BLaER1 treated with 17β-estradiol and CSF1 and Interleukin-3, amounts not matched to agents 10 nM and 100 nM (cell line): ENCODE data around the gene RPL23.
A peak's percentile ranks its signal among the peaks of the same experiment; 100 is the strongest.

Source experiments
- H3K27ac ChIP-seq, 11 experiments: shearing (Covaris generic); formaldehyde crosslinking; 2 replicates each; pipeline ENCODE4 v1.8.1; 2022
- H3K27me3 ChIP-seq, 11 experiments: shearing (Covaris generic); formaldehyde crosslinking; 2 replicates each; pipeline ENCODE4 v1.8.1; 2022
- H3K36me3 ChIP-seq, 11 experiments: shearing (Covaris generic); formaldehyde crosslinking; 2 replicates each; pipeline ENCODE4 v1.8.1; 2022
- H3K4me1 ChIP-seq, 10 experiments: shearing (Covaris generic); formaldehyde crosslinking; 2 replicates each; pipeline ENCODE4 v1.8.1; 2022
- H3K4me2 ChIP-seq, 11 experiments: shearing (Covaris generic); formaldehyde crosslinking; 2 replicates each; pipeline ENCODE4 v1.8.1; 2022
- H3K4me3 ChIP-seq, 10 experiments: shearing (Covaris generic); formaldehyde crosslinking; 2 replicates each; pipeline ENCODE4 v1.8.1; 2022
- H3K9ac ChIP-seq, 11 experiments: shearing (Covaris generic); formaldehyde crosslinking; 2 replicates each; pipeline ENCODE4 v1.8.1; 2022
- H3K9me3 ChIP-seq, 11 experiments: shearing (Covaris generic); formaldehyde crosslinking; replicated peaks in 1 of 11; 2 replicates each; pipeline ENCODE4 v1.8.1; 2022
- H4K20me1 ChIP-seq, 11 experiments: shearing (Covaris generic); formaldehyde crosslinking; 2 replicates each; pipeline ENCODE4 v1.8.1; 2022
- Cebpa-rat ChIP-seq, 11 experiments: shearing (Covaris generic); IDR thresholded peaks; 2 replicates each; pipeline ENCODE4 v1.8.1; 2022

Gene RPL23

GRCh38 chr17:38809828-38810227 lies 43.7 kb downstream of the RPL23 start:
- no peak overlapping the region for H3K9ac ChIP-seq
- H3K4me2 ChIP-seq, result no peak overlapping the region
- H3K9me3 ChIP-seq, result no peaks in the 10 kb centered on the region
- H3K36me3 ChIP-seq, result peaks cover 88 to 100% (median 100%) of the 10 kb centered on the region in 11 experiments
- H3K27me3 ChIP-seq, result no peaks in the 10 kb centered on the region
- H4K20me1 ChIP-seq, result peaks cover 0 to 14% (median 0%) of the 10 kb centered on the region in 11 experiments; a peak in 7 of 22 replicates
- H3K4me1 ChIP-seq, result peaks cover 0 to 20% (median 16%) of the 10 kb centered on the region in 10 experiments; a peak in 15 of 20 replicates
- no peak for TF ChIP-seq Cebpa-rat (IDR thresholded peaks at IDR 0.05)
- H3K4me3 ChIP-seq, result no peak overlapping the region
- no peak overlapping the region for H3K27ac ChIP-seq

DNA sequence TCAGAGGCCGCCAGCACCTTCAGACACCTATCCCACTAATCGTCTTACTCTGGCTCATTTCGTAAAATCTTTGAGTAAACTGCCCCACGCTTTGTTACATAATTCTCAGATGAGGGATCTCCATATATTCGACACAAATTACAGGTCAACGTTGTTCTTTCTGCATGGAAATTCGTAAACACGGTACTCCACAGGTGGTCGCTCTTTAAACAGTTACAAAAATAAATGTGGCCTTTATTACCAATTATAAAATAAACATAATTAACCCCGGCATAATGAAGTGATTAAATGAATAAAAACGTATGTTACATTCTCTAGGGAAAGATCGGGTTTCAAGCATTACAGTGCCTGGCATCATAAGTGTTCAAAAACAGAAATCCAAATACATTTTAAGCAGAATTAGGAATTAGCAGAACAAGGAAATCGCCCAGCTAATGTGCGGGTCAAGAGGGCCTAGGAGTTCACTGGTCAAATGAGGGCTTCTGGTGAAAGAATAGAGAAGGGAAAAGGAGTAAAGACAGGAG lies 53.2 kb downstream of the RPL23 start:
- H3K9me3 ChIP-seq, result no peaks in the 10 kb centered on the region

GRCh38 chr17:38799501-38800236 lies 53.9 kb downstream of the RPL23 start, which contains the start of gene PIP4K2B:
PIP4K2B (minus strand) TSS chr17:38799556; CDS start chr17:38799424, 132 bp downstream.
- Histone ChIP-seq H3K9me3 (no peaks in the 10 kb centered on the region), H3K4me2 (peak within 1 kb of the TSS; percentile 88 to 99 (median 97)), H3K9ac (peak within 1 kb of the TSS; percentile 92 to 100 (median 98)), H3K27ac (peak within 1 kb of the TSS; percentile 88 to 100 (median 99)), H3K4me1 (peaks cover 52 to 67% (median 58%) of the 10 kb centered on the region in 10 experiments), H3K27me3 (no peaks in the 10 kb centered on the region), H3K4me3 (peak within 1 kb of the TSS; percentile 65 to 88 (median 85)), H3K36me3 (peaks cover 42 to 70% (median 57%) of the 10 kb centered on the region in 11 experiments), H4K20me1 (peaks cover 18 to 63% (median 34%) of the 10 kb centered on the region in 11 experiments; a peak in 19 of 22 replicates)
- no peak for TF ChIP-seq Cebpa-rat (IDR thresholded peaks at IDR 0.05)

More for the DNA sequence above, 53.2 kb downstream of the RPL23 start:
- H3K36me3 ChIP-seq, result peaks cover 46 to 72% (median 58%) of the 10 kb centered on the region in 11 experiments
- H3K4me2 ChIP-seq, result peak overlapping the region; percentile 64 to 90 (median 78)
- H3K27ac ChIP-seq, result peak overlapping the region in 10 of 11 experiments; percentile 88 to 100 (median 98); a peak in 17 of 22 replicates
- no peak for TF ChIP-seq Cebpa-rat (IDR thresholded peaks at IDR 0.05)
- H3K27me3 ChIP-seq, result no peaks in the 10 kb centered on the region
- H3K4me1 ChIP-seq, result peaks cover 52 to 71% (median 60%) of the 10 kb centered on the region in 10 experiments
- H3K9ac ChIP-seq, result peak overlapping the region; percentile 92 to 100 (median 98); a peak in 21 of 22 replicates
- H3K4me3 ChIP-seq, result peak overlapping the region; percentile 65 to 88 (median 85)
- H4K20me1 ChIP-seq, result peaks cover 18 to 57% (median 30%) of the 10 kb centered on the region in 11 experiments; a peak in 19 of 22 replicates

DNA sequence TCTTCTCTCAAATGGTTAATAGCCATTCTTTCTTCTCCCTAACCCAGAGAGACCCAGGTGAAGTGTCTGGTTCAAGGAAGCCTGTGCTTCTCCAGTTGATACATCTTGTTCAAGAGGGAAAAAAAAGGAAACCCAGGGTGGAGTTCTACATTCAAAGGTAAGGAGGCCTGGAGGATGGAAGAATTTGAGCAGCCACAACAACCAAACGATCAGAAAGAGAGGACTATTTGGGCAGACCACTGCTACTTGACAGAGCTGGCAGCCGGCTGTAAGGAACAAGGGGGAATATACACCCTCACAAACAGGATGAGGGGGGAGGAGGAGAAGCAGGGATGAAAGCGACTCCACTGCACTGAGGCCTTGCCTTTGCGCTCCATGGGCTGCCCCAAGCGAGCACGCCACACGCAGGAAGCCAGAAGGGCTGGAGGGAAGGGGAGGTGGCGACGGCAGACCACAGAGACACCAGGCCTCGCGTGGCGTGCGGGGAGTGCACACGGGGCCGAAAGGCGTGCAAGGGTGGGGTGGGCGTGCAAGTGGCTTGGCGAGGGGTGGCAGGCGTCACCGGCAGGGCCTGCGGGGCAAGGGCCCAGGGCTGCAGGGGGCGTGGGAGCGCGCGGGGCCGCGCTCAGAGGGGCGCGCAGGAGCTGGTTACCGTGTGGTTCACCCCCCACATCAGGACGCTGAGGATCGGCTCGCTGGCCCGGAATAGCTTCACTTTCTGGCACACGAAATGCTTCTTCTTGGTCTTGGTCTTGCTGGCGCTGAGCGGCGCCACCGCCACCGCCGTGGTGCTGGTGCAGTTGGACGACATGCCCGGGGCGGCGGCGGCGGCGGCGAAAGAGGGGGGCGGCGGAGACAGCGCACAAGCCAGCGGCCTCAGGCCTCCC lies 54.7 kb downstream of the RPL23 start:
- Histone ChIP-seq H3K4me2 (peak overlapping the region; percentile 86 to 99 (median 97)), H3K27ac (peak overlapping the region; percentile 88 to 100 (median 99)), H3K4me3 (peak overlapping the region; percentile 65 to 88 (median 85)), H3K27me3 (no peaks in the 10 kb centered on the region), H3K9ac (peak overlapping the region; percentile 92 to 100 (median 98)), H3K36me3 (peaks cover 34 to 70% (median 54%) of the 10 kb centered on the region in 11 experiments), H3K9me3 (no peaks in the 10 kb centered on the region), H3K4me1 (peaks cover 52 to 66% (median 58%) of the 10 kb centered on the region in 10 experiments), H4K20me1 (peaks cover 18 to 64% (median 38%) of the 10 kb centered on the region in 11 experiments; a peak in 19 of 22 replicates)
- no peak for TF ChIP-seq Cebpa-rat (IDR thresholded peaks at IDR 0.05)
